NCI-H460 (cell line): Measurements from ENCODE around the gene ENPP3. TPM values are rescaled to one million over a fixed set of nuclear protein-coding genes. Genes with fewer than 3 reads are reported as not detected.
"Not testable (repeated sequence)": the region's sequence is repeated elsewhere in the genome, so short reads cannot be mapped to it uniquely, and the experiment has no call there.

Experiments
- DNase-seq: peaks from one replicate; pipeline ENCODE4 v3.0.0-alpha.2; 2016; ENCODE audit warnings: low read depth; ENCODE audit errors: extremely low read depth
- total RNA-seq: library from RNA; depleted of rRNA; stranded (reverse); fragments of >200 nt; shearing (Covaris generic); gene quantifications from 2 replicates; pipeline ENCODE4 v1.2.3, GENCODE V29; 2014

ENPP3 gene
- total RNA-seq, 1 experiment from 2014 or later: 0.12 TPM

- no peak for DNase-seq
These were observed 46.4 kb downstream of the ENPP3 start for GRCh38 chr6:131683479-131683878.

GRCh38 chr6:131685266-131685780 is 48.2 kb downstream of the ENPP3 start:
- no peak for DNase-seq

GRCh38 chr6:131687022-131687421 is 49.9 kb downstream of the ENPP3 start:
- DNase-seq: no peak

- no peak for DNase-seq
These were observed 51.2 kb downstream of the ENPP3 start for GRCh38 chr6:131688286-131688685.

GRCh38 chr6:131692031-131692430 is 54.9 kb downstream of the ENPP3 start:
- DNase-seq: no peak

- no peak for DNase-seq
These were observed 55.5 kb downstream of the ENPP3 start for GRCh38 chr6:131692589-131692988.

GRCh38 chr6:131693384-131693783 is 56.3 kb downstream of the ENPP3 start:
- no peak for DNase-seq

- peak; percentile 52 for DNase-seq
These were observed 57.8 kb downstream of the ENPP3 start for GRCh38 chr6:131694832-131695426.

GRCh38 chr6:131696956-131697355 is 59.9 kb downstream of the ENPP3 start:
- DNase-seq: no peak

GRCh38 chr6:131700851-131701250 is 63.7 kb downstream of the ENPP3 start:
- DNase-seq: not testable (repeated sequence)

GRCh38 chr6:131703905-131704304 is 66.8 kb downstream of the ENPP3 start:
- DNase-seq: not testable (repeated sequence)

- not testable (repeated sequence) for DNase-seq
These were observed 73.8 kb downstream of the ENPP3 start, which contains the start of gene CTAGE9 for GRCh38 chr6:131710917-131711316. TSS of gene CTAGE9 (minus strand) at chr6:131711017. CDS start at chr6:131711017, 0 bp downstream.

- not testable (repeated sequence) for DNase-seq
These were observed 78.5 kb downstream of the ENPP3 start for GRCh38 chr6:131715567-131715966.

- no peak for DNase-seq
These were observed 80.9 kb downstream of the ENPP3 start for GRCh38 chr6:131717836-131718542.

- DNase-seq: no peak
These were observed 84.1 kb downstream of the ENPP3 start for GRCh38 chr6:131721161-131721560.

GRCh38 chr6:131724114-131724513 is 87.0 kb downstream of the ENPP3 start:
- no peak for DNase-seq

- DNase-seq: no peak
These were observed 90.4 kb downstream of the ENPP3 start for GRCh38 chr6:131727467-131727866.

GRCh38 chr6:131727868-131728267 is 90.8 kb downstream of the ENPP3 start:
- DNase-seq: no peak

- no peak for DNase-seq
These were observed 91.3 kb downstream of the ENPP3 start for GRCh38 chr6:131728296-131728939.

- DNase-seq: no peak
These were observed 92.4 kb downstream of the ENPP3 start for GRCh38 chr6:131729550-131729949.

GRCh38 chr6:131730264-131730663 is 93.2 kb downstream of the ENPP3 start:
- no peak for DNase-seq

GRCh38 chr6:131731224-131731623 is 94.1 kb downstream of the ENPP3 start:
- DNase-seq: no peak
